Caco-2 (cell line): ENCODE measurements around the gene SYT4. TPM values are rescaled to one million over a fixed set of nuclear protein-coding genes. Genes with fewer than 3 reads are reported as not detected.

Experiments
- BruUV-seq: library from RNA; stranded (reverse); fragments of 400-500 nt; replicated peaks from 2 replicates; lab custom pipeline; 2021; lab: Mats Ljungman, UMichigan
- CTCF ChIA-PET: fragments of 300-600 bp; sonication (Branson Sonifier 250); formaldehyde crosslinking; loops from one replicate; lab custom pipeline; 2022; ENCODE audit warnings: antibody characterized with exemption; lab: Charles Lee
- POLR2A ChIA-PET: fragments of 300-600 bp; sonication (Branson Sonifier 250); formaldehyde crosslinking; loops from one replicate; lab custom pipeline; 2022; ENCODE audit warnings: antibody characterized with exemption; lab: Charles Lee
- DNase-seq, 2 experiments: peaks; one replicate each; pipeline versions ENCODE4 v3.0.0 to v3.0.0-alpha.2; 2020 to 2022
- H3K27me3 ChIP-seq: replicated peaks from 2 replicates; pipeline ENCODE4 v1.6.0; 2011; ENCODE audit warnings: low read length; ENCODE audit not compliant: control insufficient read depth, insufficient read depth
- H3K36me3 ChIP-seq: 2 replicates; pipeline ENCODE4 v1.5.1; 2011; ENCODE audit warnings: low read length; ENCODE audit not compliant: control insufficient read depth, insufficient read depth
- H3K4me1 ChIP-seq: fragments of 250-450 bp; sonication (Bioruptor Pico); 2 replicates; pipeline ENCODE4 v1.5.1; 2020; ENCODE audit warnings: mild to moderate bottlenecking
- H3K4me3 ChIP-seq: 2 replicates; pipeline ENCODE4 v1.5.1; 2011; ENCODE audit warnings: low read depth, mild to moderate bottlenecking, control low read depth, low read length
- H3K9me3 ChIP-seq: fragments of 250-450 bp; sonication (Bioruptor Pico); 2 replicates; pipeline ENCODE4 v1.5.1; 2020; ENCODE audit warnings: mild to moderate bottlenecking, moderate library complexity
- H3K27ac Mint-ChIP-seq: one replicate; pipeline ENCODE4 v1.8.0; 2022; ENCODE audit warnings: mixed read lengths; ENCODE audit not compliant: unreplicated experiment
- H3K27me3 Mint-ChIP-seq: one replicate; pipeline ENCODE4 v1.8.0; 2022; ENCODE audit warnings: mixed read lengths; ENCODE audit not compliant: insufficient read depth, unreplicated experiment
- H3K36me3 Mint-ChIP-seq: one replicate; pipeline ENCODE4 v1.8.0; 2022; ENCODE audit warnings: mild to moderate bottlenecking, mixed read lengths; ENCODE audit not compliant: insufficient read depth, unreplicated experiment
- H3K4me1 Mint-ChIP-seq: one replicate; pipeline ENCODE4 v1.8.0; 2022; ENCODE audit warnings: low read depth, mixed read lengths; ENCODE audit not compliant: unreplicated experiment
- H3K4me3 Mint-ChIP-seq: one replicate; pipeline ENCODE4 v1.8.0; 2022; ENCODE audit warnings: mild to moderate bottlenecking, moderate library complexity, mixed read lengths; ENCODE audit not compliant: unreplicated experiment
- H3K9me3 Mint-ChIP-seq: one replicate; pipeline ENCODE4 v1.8.0; 2022; ENCODE audit warnings: mixed read lengths; ENCODE audit not compliant: unreplicated experiment
- intact Hi-C: fragments of 100-400 bp; cut with micrococcal nuclease; formaldehyde crosslinking; loops from one replicate; pipeline ENCODE4 v1.10.0; 2022; ENCODE audit not compliant: unreplicated experiment
- total RNA-seq: library from RNA; stranded (reverse); gene quantifications from 2 replicates; pipeline ENCODE4 v1.2.3, GENCODE V29; 2022
- TF ChIP-seq, protein P1 (sequence below), 2 experiments: fragments of 200-600 bp in 1 of 2; IDR thresholded peaks; 1 replicate in 1 of 2; 2 replicates in 1 of 2; pipeline versions ENCODE4 v1.5.1 to v1.8.0; 2011 to 2022; ENCODE audit warnings: antibody characterized with exemption in 1 of 2, control low read depth in 1 of 2, inconsistent platforms in 1 of 2, low read depth in 1 of 2, low read length in 1 of 2, mild to moderate bottlenecking in 1 of 2, moderate library complexity in 1 of 2; ENCODE audit not compliant: insufficient read depth in 1 of 2, severe bottlenecking in 1 of 2, unreplicated experiment in 1 of 2

Gene SYT4
- total RNA-seq, 1 experiment from 2014 or later: not detected

DNA sequence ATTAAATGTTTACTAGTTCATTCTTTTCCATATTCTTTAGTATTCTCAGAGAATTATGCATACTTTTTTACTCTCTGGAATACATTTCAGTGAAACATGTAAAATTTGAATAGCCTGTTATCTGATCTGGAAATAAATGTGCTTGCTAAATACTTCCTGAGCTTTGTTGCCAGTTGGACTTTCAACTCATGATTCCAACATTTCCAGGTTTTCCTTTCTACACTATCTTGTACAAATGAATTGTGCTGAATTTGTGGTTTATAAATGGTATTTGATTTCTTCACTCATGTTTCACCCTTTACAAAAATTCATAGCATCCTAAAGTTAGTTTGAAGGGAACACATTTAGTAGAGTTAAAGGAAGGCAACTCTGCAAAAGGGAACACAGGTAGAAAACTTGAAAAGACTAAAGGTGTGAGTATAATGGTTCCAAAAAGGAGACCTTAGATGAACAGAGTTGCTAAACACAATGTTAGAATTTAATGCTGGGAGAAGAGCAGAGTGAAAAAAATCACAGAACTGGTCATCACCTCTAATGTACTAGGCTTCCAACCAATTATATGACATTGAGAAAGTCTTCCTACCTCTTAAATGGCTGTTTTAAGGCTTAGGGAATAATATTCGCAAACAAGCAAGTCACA lies 28.6 kb downstream of the SYT4 start:
- TF ChIP-seq, protein P1, sequence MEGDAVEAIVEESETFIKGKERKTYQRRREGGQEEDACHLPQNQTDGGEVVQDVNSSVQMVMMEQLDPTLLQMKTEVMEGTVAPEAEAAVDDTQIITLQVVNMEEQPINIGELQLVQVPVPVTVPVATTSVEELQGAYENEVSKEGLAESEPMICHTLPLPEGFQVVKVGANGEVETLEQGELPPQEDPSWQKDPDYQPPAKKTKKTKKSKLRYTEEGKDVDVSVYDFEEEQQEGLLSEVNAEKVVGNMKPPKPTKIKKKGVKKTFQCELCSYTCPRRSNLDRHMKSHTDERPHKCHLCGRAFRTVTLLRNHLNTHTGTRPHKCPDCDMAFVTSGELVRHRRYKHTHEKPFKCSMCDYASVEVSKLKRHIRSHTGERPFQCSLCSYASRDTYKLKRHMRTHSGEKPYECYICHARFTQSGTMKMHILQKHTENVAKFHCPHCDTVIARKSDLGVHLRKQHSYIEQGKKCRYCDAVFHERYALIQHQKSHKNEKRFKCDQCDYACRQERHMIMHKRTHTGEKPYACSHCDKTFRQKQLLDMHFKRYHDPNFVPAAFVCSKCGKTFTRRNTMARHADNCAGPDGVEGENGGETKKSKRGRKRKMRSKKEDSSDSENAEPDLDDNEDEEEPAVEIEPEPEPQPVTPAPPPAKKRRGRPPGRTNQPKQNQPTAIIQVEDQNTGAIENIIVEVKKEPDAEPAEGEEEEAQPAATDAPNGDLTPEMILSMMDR (IDR thresholded peaks at IDR 0.05; ENCODE audit: insufficient read depth in 1 of 2, low read depth in 1 of 2, low read length in 1 of 2, severe bottlenecking in 1 of 2, unreplicated experiment in 1 of 2): no peak
- intact Hi-C loops: no loop called here
- Mint-ChIP-seq H3K36me3 (no peaks in the 10 kb centered on the region), H3K9me3 (no peaks in the 10 kb centered on the region), H3K4me3 (no peak overlapping the region), H3K27me3 (no peaks in the 10 kb centered on the region), H3K4me1 (no peaks in the 10 kb centered on the region), H3K27ac (no peak overlapping the region)
- H3K4me3 ChIP-seq: no peak overlapping the region
- ChIA-PET POLR2A (no interaction called here), CTCF (no interaction called here)
- BruUV-seq: no TSS peak
- DNase-seq: no peak
- no peaks in the 10 kb centered on the region for H3K36me3 ChIP-seq
- H3K27me3 ChIP-seq: no peaks in the 10 kb centered on the region
- H3K4me1 ChIP-seq: no peaks in the 10 kb centered on the region
- H3K9me3 ChIP-seq: no peaks in the 10 kb centered on the region

DNA sequence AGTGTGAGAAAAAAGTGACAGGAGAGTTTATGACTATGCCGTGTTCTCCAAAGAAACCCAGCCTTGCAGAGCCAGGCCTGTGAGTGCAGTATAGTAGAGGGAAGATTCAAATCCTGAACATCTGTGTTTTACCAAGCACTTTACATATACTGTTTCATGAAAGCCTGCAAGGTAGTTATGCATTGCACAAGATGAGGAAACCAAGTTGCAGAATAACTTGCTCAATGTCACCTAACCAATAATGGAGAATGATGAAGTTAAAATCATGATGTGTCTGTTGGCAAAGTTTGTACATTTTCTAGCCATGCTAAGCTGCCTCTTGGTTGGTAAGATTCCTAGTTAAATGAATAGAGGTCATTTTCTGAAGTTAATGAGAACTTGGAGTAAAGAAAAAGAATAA lies 29.3 kb downstream of the SYT4 start:
- Mint-ChIP-seq H3K27ac (no peak overlapping the region), H3K27me3 (no peaks in the 10 kb centered on the region), H3K4me3 (no peak overlapping the region), H3K36me3 (no peaks in the 10 kb centered on the region), H3K4me1 (no peaks in the 10 kb centered on the region), H3K9me3 (no peaks in the 10 kb centered on the region)
- BruUV-seq: no TSS peak
- Histone ChIP-seq H3K4me3 (no peak overlapping the region), H3K27me3 (no peaks in the 10 kb centered on the region), H3K9me3 (no peaks in the 10 kb centered on the region), H3K4me1 (no peaks in the 10 kb centered on the region), H3K36me3 (no peaks in the 10 kb centered on the region)
- TF ChIP-seq, protein P1 (IDR thresholded peaks at IDR 0.05; ENCODE audit: insufficient read depth in 1 of 2, low read depth in 1 of 2, low read length in 1 of 2, severe bottlenecking in 1 of 2, unreplicated experiment in 1 of 2): no peak
- ChIA-PET CTCF (no interaction called here), POLR2A (no interaction called here)
- intact Hi-C loops: no loop called here
- DNase-seq: no peak

DNA sequence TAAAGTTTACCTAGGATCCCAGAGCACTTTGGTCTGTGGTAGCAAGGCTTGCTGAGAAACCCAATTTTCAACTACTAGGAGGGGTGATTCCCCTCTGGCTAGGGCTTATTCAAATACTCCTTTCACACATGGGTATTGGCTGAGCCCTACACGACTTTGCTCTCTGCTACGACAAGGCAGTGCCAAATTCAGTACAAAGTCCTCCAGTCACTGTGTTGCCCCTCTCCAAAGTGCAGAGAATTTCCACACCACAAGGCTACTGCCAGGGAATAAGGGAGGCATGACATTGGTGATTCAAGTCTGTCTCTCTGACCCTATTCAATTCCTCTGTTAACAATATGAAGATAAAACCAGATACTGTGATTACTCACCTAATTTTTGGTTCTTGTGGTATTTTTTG lies 38.9 kb downstream of the SYT4 start:
- Histone ChIP-seq H3K4me1 (no peaks in the 10 kb centered on the region), H3K9me3 (no peaks in the 10 kb centered on the region), H3K36me3 (no peaks in the 10 kb centered on the region), H3K4me3 (no peak overlapping the region), H3K27me3 (no peaks in the 10 kb centered on the region)
- Mint-ChIP-seq H3K36me3 (no peaks in the 10 kb centered on the region), H3K27ac (no peak overlapping the region), H3K4me1 (no peaks in the 10 kb centered on the region), H3K4me3 (no peak overlapping the region), H3K27me3 (no peaks in the 10 kb centered on the region), H3K9me3 (no peaks in the 10 kb centered on the region)
- ChIA-PET CTCF (no interaction called here), POLR2A (no interaction called here)
- intact Hi-C loops: no loop called here
- no TSS peak for BruUV-seq
- DNase-seq: no peak
- TF ChIP-seq, protein P1 (IDR thresholded peaks at IDR 0.05; ENCODE audit: insufficient read depth in 1 of 2, low read depth in 1 of 2, low read length in 1 of 2, severe bottlenecking in 1 of 2, unreplicated experiment in 1 of 2): no peak
